ENCODE data around the gene ARRDC3. TPM values are rescaled to one million over a fixed set of nuclear protein-coding genes. Genes with fewer than 3 reads are reported as not detected.
"Not testable (repeated sequence)": the region's sequence is repeated elsewhere in the genome, so short reads cannot be mapped to it uniquely, and the experiment has no call there.

Gene ARRDC3
- total RNA-seq, 2 experiments from 2014 or later, result 46.5 to 47.1 TPM

GRCh38 chr5:91369480-91369879 lies 13.6 kb downstream of the ARRDC3 start:
- CTCF ChIA-PET, result interaction anchor here (0.8 kb wide), 1 partner anchor 9 kb away, joined by 4 read pairs; no protein-coding TSS in a partner anchor
- Mint-ChIP-seq H3K36me3 (ENCODE audit: low read depth) (peaks cover 74% of the 10 kb centered on the region), H3K9me3 (no peaks in the 10 kb centered on the region)

DNA sequence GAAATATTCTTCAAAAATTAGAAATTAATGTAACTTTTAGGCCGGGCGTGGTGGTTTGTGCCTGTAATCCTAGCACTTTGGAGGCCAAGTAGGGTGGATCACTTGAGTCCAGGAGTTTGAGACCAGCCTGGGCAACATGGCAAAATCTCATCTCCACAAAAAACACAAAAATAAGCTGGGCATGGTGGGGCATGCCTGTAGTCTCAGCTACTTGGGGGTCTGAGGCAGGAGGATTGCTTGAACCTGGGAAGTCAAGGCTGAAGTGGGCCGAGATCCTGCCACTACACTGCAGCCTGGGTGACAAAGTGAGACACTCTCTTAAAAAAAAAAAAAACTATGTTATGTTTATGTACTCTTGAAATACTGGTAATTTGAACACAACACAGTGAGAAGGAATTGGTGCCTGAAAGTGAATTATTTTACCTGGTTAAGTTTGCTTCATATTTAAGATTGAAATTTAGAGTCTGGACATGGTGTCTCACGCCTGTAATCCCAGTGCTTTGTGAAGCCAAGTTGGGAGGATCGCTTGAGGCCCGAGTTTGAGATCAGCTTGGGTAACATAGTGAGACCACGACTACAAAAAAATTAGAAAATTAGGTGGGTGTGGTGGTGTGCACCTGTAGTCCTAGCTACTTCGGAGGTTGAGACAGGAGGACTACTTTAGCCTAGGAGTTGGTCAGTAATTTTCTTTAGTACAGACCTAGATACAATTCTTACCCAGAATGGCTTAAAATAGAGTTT lies 15.0 kb downstream of the ARRDC3 start:
- H3K27ac Mint-ChIP-seq, result no peak overlapping the region
- no peaks in the 10 kb centered on the region for H3K27me3 Mint-ChIP-seq
- no peak for DNase-seq
- CTCF ChIA-PET, result no interaction called here
- H3K4me3 Mint-ChIP-seq, result no peak overlapping the region
- H3K4me1 Mint-ChIP-seq, result peaks cover 20% of the 10 kb centered on the region
- H3K36me3 Mint-ChIP-seq (ENCODE audit: low read depth), result peaks cover 62% of the 10 kb centered on the region
- H3K9me3 Mint-ChIP-seq, result no peaks in the 10 kb centered on the region
- POLR2A ChIA-PET, result interaction anchor here (1.2 to 2.3 kb wide), 3 partner anchors 10 to 88 kb away, joined by 3 to 10 read pairs (median 8); partner anchors contain the start of gene ARRDC3

More at GRCh38 chr5:91369480-91369879, 13.6 kb downstream of the ARRDC3 start:
- DNase-seq, result no peak
- H3K27me3 Mint-ChIP-seq, result no peaks in the 10 kb centered on the region
- POLR2A ChIA-PET, result interaction anchor here (1.0 to 2.9 kb wide), 4 partner anchors 11 to 72 kb away, joined by 4 to 25 read pairs (median 5); partner anchors contain the start of gene ARRDC3
- peaks cover 24% of the 10 kb centered on the region for H3K4me1 Mint-ChIP-seq
- no peak overlapping the region for H3K27ac Mint-ChIP-seq
- no peak overlapping the region for H3K4me3 Mint-ChIP-seq

DNA sequence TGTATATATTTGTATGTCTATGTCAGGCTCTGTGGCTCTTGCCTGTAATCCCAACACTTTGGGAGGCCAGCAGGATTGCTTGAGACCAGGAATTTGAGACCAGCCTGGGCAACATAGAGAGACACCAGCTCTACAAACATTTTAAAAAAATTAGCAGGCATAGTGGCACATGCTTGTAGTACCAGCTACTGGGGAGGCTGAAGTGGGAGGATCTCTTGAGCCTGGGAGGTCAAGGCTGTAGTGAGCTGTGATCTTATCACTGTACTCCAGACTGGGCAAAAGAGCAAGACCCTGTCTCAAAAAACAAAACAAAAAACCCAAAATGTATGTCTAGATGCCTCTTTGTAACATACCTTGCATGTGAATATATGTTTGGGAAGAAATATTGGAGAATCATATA lies 15.8 kb downstream of the ARRDC3 start:
- no peak overlapping the region for H3K27ac Mint-ChIP-seq
- H3K36me3 Mint-ChIP-seq (ENCODE audit: low read depth), result peaks cover 59% of the 10 kb centered on the region
- H3K4me3 Mint-ChIP-seq, result no peak overlapping the region
- no peak for DNase-seq
- no peaks in the 10 kb centered on the region for H3K27me3 Mint-ChIP-seq
- ChIA-PET CTCF (interaction anchor here (0.6 kb wide), 1 partner anchor 18 kb away, joined by 3 read pairs; no protein-coding TSS in a partner anchor), POLR2A (interaction anchor here (1.2 to 3.3 kb wide), 4 partner anchors 11 to 87 kb away, joined by 3 to 15 read pairs (median 9); partner anchors contain the start of gene ARRDC3)
- peaks cover 17% of the 10 kb centered on the region for H3K4me1 Mint-ChIP-seq
- peaks cover 3% of the 10 kb centered on the region for H3K9me3 Mint-ChIP-seq

- Mint-ChIP-seq H3K27ac (no peak overlapping the region), H3K9me3 (peaks cover 8% of the 10 kb centered on the region), H3K4me3 (no peak overlapping the region), H3K36me3 (ENCODE audit: low read depth) (peaks cover 56% of the 10 kb centered on the region), H3K4me1 (peaks cover 15% of the 10 kb centered on the region), H3K27me3 (no peaks in the 10 kb centered on the region)
- ChIA-PET POLR2A (interaction anchor here (0.9 to 3.3 kb wide), 4 partner anchors 8 to 17 kb away, joined by 3 to 15 read pairs (median 9); partner anchors contain the start of gene ARRDC3), CTCF (interaction anchor here (0.7 kb wide), 1 partner anchor 86 kb away, joined by 3 read pairs; no protein-coding TSS in a partner anchor)
- no peak for DNase-seq
Measured at GRCh38 chr5:91366551-91366950, 16.6 kb downstream of the ARRDC3 start.

DNA sequence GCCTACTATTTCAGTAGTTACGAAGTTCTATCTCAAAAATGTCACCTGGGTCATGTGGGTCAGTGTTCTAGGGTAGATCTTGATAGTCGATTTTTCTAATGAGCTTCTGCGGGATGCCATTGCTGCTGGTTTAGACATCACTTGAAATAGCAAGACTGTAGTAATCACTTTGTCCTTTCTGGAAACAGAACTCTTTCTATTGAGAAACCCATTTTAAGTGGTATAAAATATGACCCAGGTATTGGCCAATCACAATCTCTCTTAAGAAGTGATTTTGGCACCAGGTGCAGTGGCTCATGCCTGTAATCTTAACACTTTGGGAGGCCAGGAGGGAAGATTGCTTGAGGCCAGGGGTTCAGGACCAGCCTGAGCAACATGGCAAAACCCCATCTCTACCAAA lies 17.6 kb downstream of the ARRDC3 start:
- no peak for DNase-seq
- Mint-ChIP-seq H3K36me3 (ENCODE audit: low read depth) (peaks cover 53% of the 10 kb centered on the region), H3K4me3 (no peak overlapping the region), H3K27ac (no peak overlapping the region), H3K9me3 (peaks cover 18% of the 10 kb centered on the region), H3K4me1 (peaks cover 17% of the 10 kb centered on the region), H3K27me3 (no peaks in the 10 kb centered on the region)
- POLR2A ChIA-PET, result interaction anchor here (0.9 to 3.3 kb wide), 2 partner anchors 9 to 15 kb away, joined by 3 to 15 read pairs; no protein-coding TSS in a partner anchor
- CTCF ChIA-PET, result no interaction called here

DNA sequence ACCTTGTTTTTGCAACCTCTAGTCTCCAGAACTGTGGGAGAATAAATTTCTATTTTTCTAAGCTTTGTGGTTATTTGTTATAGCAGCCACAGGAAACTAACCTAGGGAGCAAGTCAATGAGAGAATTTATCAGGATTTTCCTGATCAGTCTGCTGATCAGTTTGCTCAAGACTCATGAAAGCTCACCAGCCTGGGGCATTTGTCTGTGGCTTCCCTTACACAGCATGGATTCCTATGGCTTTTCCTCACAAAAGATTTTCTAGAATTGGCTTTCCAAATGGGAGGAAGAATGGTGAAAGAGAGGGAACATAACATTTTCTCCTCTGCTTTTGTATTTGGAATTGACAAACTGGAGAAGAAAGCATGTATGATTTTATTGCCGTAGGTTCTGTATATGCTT lies 20.2 kb downstream of the ARRDC3 start:
- Mint-ChIP-seq H3K27ac (no peak overlapping the region), H3K36me3 (ENCODE audit: low read depth) (peaks cover 32% of the 10 kb centered on the region), H3K4me1 (peaks cover 11% of the 10 kb centered on the region), H3K27me3 (peaks cover 6% of the 10 kb centered on the region), H3K9me3 (peaks cover 22% of the 10 kb centered on the region), H3K4me3 (no peak overlapping the region)
- no peak for DNase-seq
- ChIA-PET CTCF (interaction anchor here (1.1 kb wide), 1 partner anchor 96 kb away, joined by 3 read pairs; no protein-coding TSS in a partner anchor), POLR2A (no interaction called here)

DNA sequence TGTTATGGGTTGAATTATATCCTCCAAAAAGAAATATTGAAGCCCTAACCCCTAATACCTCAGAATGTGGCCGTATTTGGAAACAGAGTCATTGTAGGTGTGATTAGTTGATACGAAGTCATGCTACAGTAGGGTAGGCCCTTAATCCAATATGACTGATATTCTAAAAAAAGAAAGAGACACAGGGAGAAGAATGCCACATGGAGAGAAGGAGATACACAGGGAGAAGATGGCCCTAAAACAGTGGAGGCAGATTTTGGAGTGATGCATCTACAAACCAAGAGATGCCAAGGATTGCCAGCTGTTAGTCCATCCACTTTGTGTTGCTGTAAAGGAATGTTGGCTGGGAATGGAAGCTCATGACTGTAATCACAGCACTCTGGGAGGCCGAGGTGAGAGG lies 21.3 kb downstream of the ARRDC3 start:
- ChIA-PET CTCF (interaction anchor here (0.6 to 1.3 kb wide), 3 partner anchors 29 to 95 kb away, joined by 3 to 5 read pairs (median 3); no protein-coding TSS in a partner anchor), POLR2A (interaction anchor here (0.7 to 1.0 kb wide), 2 partner anchors 17 to 19 kb away, joined by 4 read pairs; no protein-coding TSS in a partner anchor)
- Mint-ChIP-seq H3K27ac (no peak overlapping the region), H3K4me1 (peaks cover 11% of the 10 kb centered on the region), H3K27me3 (peaks cover 13% of the 10 kb centered on the region), H3K36me3 (ENCODE audit: low read depth) (peaks cover 25% of the 10 kb centered on the region), H3K4me3 (no peak overlapping the region), H3K9me3 (peaks cover 22% of the 10 kb centered on the region)
- no peak for DNase-seq

GRCh38 chr5:91361055-91361701 lies 21.9 kb downstream of the ARRDC3 start:
- H3K4me3 Mint-ChIP-seq, result no peak overlapping the region
- H3K4me1 Mint-ChIP-seq, result peaks cover 11% of the 10 kb centered on the region
- no peak for DNase-seq
- ChIA-PET POLR2A (interaction anchor here (0.7 to 1.0 kb wide), 2 partner anchors 17 to 20 kb away, joined by 4 read pairs; no protein-coding TSS in a partner anchor), CTCF (interaction anchor here (0.6 to 1.3 kb wide), 2 partner anchors 29 to 58 kb away, joined by 3 to 5 read pairs; no protein-coding TSS in a partner anchor)
- peak overlapping the region; percentile 52 for H3K27ac Mint-ChIP-seq
- H3K9me3 Mint-ChIP-seq, result peaks cover 22% of the 10 kb centered on the region
- peaks cover 15% of the 10 kb centered on the region for H3K27me3 Mint-ChIP-seq
- peaks cover 19% of the 10 kb centered on the region for H3K36me3 Mint-ChIP-seq (ENCODE audit: low read depth)

DNA sequence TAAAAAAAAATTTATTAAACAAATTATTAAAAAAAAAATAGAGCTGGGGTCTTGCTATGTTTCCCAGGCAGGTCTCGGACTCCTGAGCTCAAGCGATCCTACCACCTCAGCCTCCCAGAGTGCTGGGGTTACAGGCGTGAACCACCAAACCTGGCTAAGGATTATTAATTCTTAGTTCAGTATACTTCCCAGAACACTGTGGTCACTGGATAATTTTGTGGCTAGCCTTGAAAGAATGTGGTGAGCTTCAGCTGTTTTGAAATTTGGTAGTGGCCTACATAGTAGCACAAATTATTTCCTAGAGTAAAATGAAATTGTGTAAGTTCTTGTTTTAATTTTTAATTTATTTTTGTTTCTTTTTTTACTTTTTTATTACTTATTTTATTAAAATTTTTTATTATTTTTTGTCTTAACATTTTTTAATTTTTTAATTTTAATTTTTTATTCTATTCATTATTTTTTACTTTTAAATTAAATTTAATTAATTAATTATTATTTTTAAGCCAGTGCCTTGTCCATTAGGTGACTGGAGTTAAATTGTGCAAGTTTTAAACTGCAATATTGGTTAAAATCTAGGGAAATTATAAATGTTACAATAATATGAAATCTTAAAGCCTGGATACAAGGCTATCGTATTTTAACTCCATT lies 23.0 kb downstream of the ARRDC3 start:
- ChIA-PET POLR2A (no interaction called here), CTCF (no interaction called here)
- peaks cover 22% of the 10 kb centered on the region for H3K9me3 Mint-ChIP-seq
- peaks cover 14% of the 10 kb centered on the region for H3K36me3 Mint-ChIP-seq (ENCODE audit: low read depth)
- no peak overlapping the region for H3K27ac Mint-ChIP-seq
- H3K4me1 Mint-ChIP-seq, result peaks cover 11% of the 10 kb centered on the region
- H3K4me3 Mint-ChIP-seq, result no peak overlapping the region
- no peak for DNase-seq
- H3K27me3 Mint-ChIP-seq, result peaks cover 15% of the 10 kb centered on the region

DNA sequence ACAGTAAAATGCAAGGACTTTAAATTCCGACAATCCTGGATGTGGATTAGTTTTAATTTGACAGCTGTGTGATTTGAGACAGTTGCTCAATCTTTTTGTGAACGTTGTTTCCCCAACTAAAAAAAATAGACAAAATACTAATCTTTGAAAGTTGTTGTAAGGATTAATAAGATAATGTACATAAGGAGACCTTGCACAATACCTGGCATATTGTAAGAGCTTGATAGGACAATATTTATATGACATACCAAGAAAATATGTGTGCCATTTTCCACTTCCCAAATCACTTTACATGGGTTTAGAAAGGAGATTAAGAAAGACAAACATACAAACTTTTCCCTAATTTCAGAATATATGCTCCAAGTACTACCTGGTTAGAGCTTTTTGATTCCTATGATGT lies 25.3 kb downstream of the ARRDC3 start:
- ChIA-PET CTCF (no interaction called here), POLR2A (interaction anchor here (1.6 kb wide), 1 partner anchor 26 kb away, joined by 5 read pairs; the partner anchor contains the start of gene ARRDC3)
- Mint-ChIP-seq H3K27me3 (peaks cover 18% of the 10 kb centered on the region), H3K9me3 (peaks cover 22% of the 10 kb centered on the region), H3K36me3 (ENCODE audit: low read depth) (peaks cover 14% of the 10 kb centered on the region), H3K4me3 (no peak overlapping the region), H3K27ac (no peak overlapping the region), H3K4me1 (peaks cover 11% of the 10 kb centered on the region)
- DNase-seq, result no peak

GRCh38 chr5:91357012-91357634 lies 26.0 kb downstream of the ARRDC3 start:
- Mint-ChIP-seq H3K4me3 (no peak overlapping the region), H3K9me3 (peaks cover 19% of the 10 kb centered on the region), H3K36me3 (ENCODE audit: low read depth) (peaks cover 11% of the 10 kb centered on the region), H3K4me1 (peaks cover 11% of the 10 kb centered on the region), H3K27ac (no peak overlapping the region), H3K27me3 (peaks cover 20% of the 10 kb centered on the region)
- DNase-seq, result no peak
- ChIA-PET CTCF (no interaction called here), POLR2A (no interaction called here)

- POLR2A ChIA-PET; H3K9me3 Mint-ChIP-seq; DNase-seq; H3K4me1 Mint-ChIP-seq; H3K36me3 Mint-ChIP-seq (ENCODE audit: low read depth); H3K4me3 Mint-ChIP-seq; H3K27ac Mint-ChIP-seq; CTCF ChIA-PET: not testable (repeated sequence)
- peaks cover 30% of the 10 kb centered on the region for H3K27me3 Mint-ChIP-seq
Measured at GRCh38 chr5:91354867-91355266, 28.2 kb downstream of the ARRDC3 start.

Measured in activated CD4-positive, alpha-beta memory T cell treated with anti-CD3 and anti-CD28 coated beads, Interleukin-2, amount 10 ng/mL, durations not matched to agents 7 days and 5 days (primary cell).